K562 (cell line): ENCODE measurements around the gene PIP5K1B. TPM values are rescaled to one million over a fixed set of nuclear protein-coding genes. Genes with fewer than 3 reads are reported as not detected.

ENCODE experiments used
- ATAC-seq: fragments of 200-7000 bp; cut with Tn5 transposase; 3 replicates; pipeline ENCODE4 v1.9.1; 2020; ENCODE audit warnings: moderate library complexity
- BruUV-seq: library from RNA; stranded (reverse); fragments of 400-500 nt; replicated peaks from 2 replicates; lab custom pipeline; 2021; lab: Mats Ljungman, UMichigan
- CTCF ChIA-PET: fragments of 300-600 bp; formaldehyde crosslinking; extraction: SDS; loops from one replicate; lab custom pipeline; 2021; ENCODE audit warnings: low intra/inter-chr PET ratio; lab: Yijun Ruan, JAX
- POLR2A ChIA-PET: fragments of 300-600, 350-650 bp; sonication (Branson Sonifier 250); formaldehyde crosslinking; extraction: SDS; loops from one replicate; lab custom pipeline; 2021; ENCODE audit warnings: antibody characterized with exemption, inconsistent platforms; lab: Yijun Ruan, JAX
- DNase-seq, 4 experiments: peaks; one replicate each; pipeline versions ENCODE4 v3.0.0 to v3.0.0-alpha.2; 2011 to 2018; ENCODE audit warnings: low spot score in 3 of 4, mixed read lengths in 3 of 4; ENCODE audit errors: extremely low read depth in 1 of 4
- FAIRE-seq: peaks from 2 replicates; lab custom pipeline; 2011; peaks lifted over from hg19 to GRCh38; lab: Jason Lieb, UNC
- H2AFZ ChIP-seq: 2 replicates; pipeline ENCODE4 v1.6.0; 2011; ENCODE audit warnings: low read depth, low read length, control low read depth, inconsistent platforms
- H3K27ac ChIP-seq: fragments of 200-600 bp; 3 replicates; pipeline ENCODE4 v1.8.0; 2011; ENCODE audit warnings: low read depth, mild to moderate bottlenecking, control low read depth, inconsistent platforms, low read length, moderate library complexity, mixed read lengths; ENCODE audit errors: extremely low read depth
- H3K27me3 ChIP-seq, 2 experiments: fragments of 300-600 bp in 1 of 2; 2 replicates in 1 of 2; 3 replicates in 1 of 2; pipeline versions ENCODE4 v1.6.0 to v1.8.0; 2011; ENCODE audit warnings: inconsistent platforms in 2 of 2, low read length in 2 of 2, mild to moderate bottlenecking in 1 of 2, mixed read lengths in 1 of 2, moderate library complexity in 1 of 2; ENCODE audit not compliant: control insufficient read depth in 2 of 2, insufficient read depth in 2 of 2
- H3K36me3 ChIP-seq: fragments of 300-600 bp; 3 replicates; pipeline ENCODE4 v1.8.0; 2011; ENCODE audit warnings: mild to moderate bottlenecking, low read length, inconsistent platforms; ENCODE audit not compliant: control insufficient read depth, insufficient read depth
- H3K4me1 ChIP-seq, 2 experiments: fragments of 200-600 bp in 1 of 2; replicated peaks in 1 of 2; 2 replicates in 1 of 2; 3 replicates in 1 of 2; pipeline versions ENCODE4 v1.5.1 to v1.8.0; 2011; ENCODE audit warnings: inconsistent platforms in 2 of 2, low read length in 2 of 2, mild to moderate bottlenecking in 1 of 2, mixed read lengths in 1 of 2, moderate library complexity in 1 of 2; ENCODE audit not compliant: control insufficient read depth in 2 of 2, insufficient read depth in 2 of 2
- H3K4me2 ChIP-seq: 2 replicates; pipeline ENCODE4 v1.6.1; 2011; ENCODE audit warnings: low read length, control low read depth, inconsistent platforms, mixed read lengths; ENCODE audit not compliant: insufficient read depth
- H3K4me3 ChIP-seq: fragments of 200-600 bp; sonication (generic), shearing (Covaris generic); 2 replicates; pipeline ENCODE4 v1.5.1; 2016; ENCODE audit warnings: control low read depth, inconsistent platforms
- H3K79me2 ChIP-seq: fragments of 200-600 bp; 3 replicates; pipeline ENCODE4 v1.8.0; 2011; ENCODE audit warnings: low read length, inconsistent platforms; ENCODE audit not compliant: control insufficient read depth, insufficient read depth
- H3K9ac ChIP-seq, 2 experiments: 2 replicates each; pipeline versions ENCODE4 v1.6.0 to v1.6.1; 2011; ENCODE audit warnings: low read depth in 2 of 2, low read length in 2 of 2, control low read depth in 1 of 2, inconsistent platforms in 1 of 2, mild to moderate bottlenecking in 1 of 2, mixed read lengths in 1 of 2; ENCODE audit not compliant: insufficient read depth in 1 of 2
- H3K9me1 ChIP-seq: one replicate; pipeline ENCODE4 v1.6.0; 2011; ENCODE audit warnings: inconsistent platforms, mild to moderate bottlenecking, low read length, moderate library complexity; ENCODE audit not compliant: control insufficient read depth, insufficient read depth
- H3K9me3 ChIP-seq: replicated peaks from 2 replicates; pipeline ENCODE4 v1.5.1; 2011; ENCODE audit warnings: low read depth, low read length, inconsistent platforms; ENCODE audit not compliant: control insufficient read depth, insufficient read depth
- H4K20me1 ChIP-seq: replicated peaks from 2 replicates; pipeline ENCODE4 v1.6.1; 2011; ENCODE audit warnings: low read length, inconsistent platforms, mixed read lengths; ENCODE audit not compliant: control insufficient read depth, insufficient read depth
- CHD4 ChIP-seq: fragments of 200-600 bp; sonication (generic); IDR thresholded peaks from 3 replicates; pipeline ENCODE4 v1.6.1; 2012; ENCODE audit warnings: low read depth, mild to moderate bottlenecking, mixed read lengths, low read length, inconsistent platforms; ENCODE audit not compliant: insufficient read depth, insufficient replicate concordance, poor library complexity, severe bottlenecking
- MIER1 ChIP-seq: fragments of 450-650 bp; IDR thresholded peaks from 2 replicates; pipeline ENCODE4 v1.6.1; 2016; ENCODE audit warnings: antibody characterized with exemption, mild to moderate bottlenecking, low read depth
- NBN ChIP-seq: fragments of 450-650 bp; IDR thresholded peaks from 2 replicates; pipeline ENCODE4 v1.6.1; 2016; ENCODE audit warnings: low read depth, mild to moderate bottlenecking
- PTBP1 ChIP-seq: fragments of 200-400 bp; formaldehyde crosslinking; IDR thresholded peaks from 2 replicates; pipeline ENCODE4 v1.6.1; 2017; ENCODE audit warnings: low read depth, low read length
- SMAD1 ChIP-seq: fragments of 150-350 bp; IDR thresholded peaks from 2 replicates; pipeline ENCODE4 v1.6.1; 2014; ENCODE audit warnings: low read length, low read depth; ENCODE audit not compliant: partially characterized antibody
- ZBTB8A ChIP-seq: fragments of 450-650 bp; IDR thresholded peaks from 2 replicates; pipeline ENCODE4 v1.6.1; 2018; ENCODE audit warnings: mild to moderate bottlenecking, moderate library complexity; ENCODE audit not compliant: partially characterized antibody
- ZC3H8 ChIP-seq: fragments of 450-650 bp; IDR thresholded peaks from 2 replicates; pipeline ENCODE4 v1.6.1; 2017
- ZNF165 ChIP-seq: fragments of 250-450 bp; sonication (Bioruptor Pico); IDR thresholded peaks from 2 replicates; pipeline ENCODE4 v1.4.0; 2020; ENCODE audit warnings: borderline replicate concordance
- ZNF263 ChIP-seq: sonication (generic); formaldehyde crosslinking; IDR thresholded peaks from 2 replicates; pipeline ENCODE4 v1.8.0; 2022; ENCODE audit warnings: mild to moderate bottlenecking, missing genetic modification reagents, borderline replicate concordance
- ZNF311 ChIP-seq: fragments of 250-450 bp; sonication (Bioruptor Pico); IDR thresholded peaks from 2 replicates; pipeline ENCODE4 v1.4.0; 2020; ENCODE audit warnings: mild to moderate bottlenecking, moderate library complexity
- ZNF766 ChIP-seq: fragments of 200-800 bp; sonication (Bioruptor generic); conservative IDR thresholded peaks from 2 replicates; pipeline ENCODE4 v1.6.1; 2016; ENCODE audit warnings: missing genetic modification characterization, missing compliant biosample characterization
- WGBS: fragments of 100-300 bp; shearing (Covaris generic); methylation state at CpG from one replicate; pipeline ENCODE4 v1.1.6; 2016; ENCODE audit warnings: low coverage, mixed read lengths; ENCODE audit not compliant: insufficient coverage; ENCODE audit errors: missing lambda C conversion rate; 5-methylcytosine and 5-hydroxymethylcytosine counted together
- in situ Hi-C: fragments of 300-500 bp; cut with MboI; formaldehyde crosslinking; loops from 4 replicates; pipeline ENCODE4 v1.15.0; 2018; ENCODE audit warnings: inconsistent platforms, mixed read lengths
- intact Hi-C: fragments of 100-400 bp; cut with micrococcal nuclease; formaldehyde crosslinking; loops from 2 replicates; pipeline ENCODE4 v1.14.2; 2022
- polyA plus RNA-seq, 8 experiments: library from polyadenylated mRNA; depleted of rRNA in 4 of 8; stranded (reverse) in 5 of 8; unstranded in 3 of 8; fragments of >200 nt; fragmentation: Nextera tagmentation in 2 of 8; fragmentation: Illumina TruSeq in 1 of 8; extraction: Ambion mirVana in 2 of 8; extraction: Trizol in 1 of 8; gene quantifications; 2 replicates each; pipeline versions ENCODE4 v1.2.1 to v1.2.3, GENCODE V29; 2011 to 2014; ENCODE audit warnings: inconsistent platforms in 1 of 8, missing spikeins in 1 of 8
- total RNA-seq, 7 experiments: library from RNA; depleted of rRNA in 6 of 7; stranded (reverse); fragments of >200 nt in 6 of 7; fragmentation: Illumina TruSeq in 2 of 7; extraction: Trizol in 2 of 7; gene quantifications; 2 replicates each; pipeline versions ENCODE4 v1.2.1 to v1.2.3, GENCODE V29; 2011 to 2021; ENCODE audit warnings: low replicate concordance in 1 of 7

PIP5K1B gene
- total and polyA plus RNA-seq, 9 of the 15 experiments (the other 6 are each of a cell fraction or from before 2014, with no cell fraction given) = 3.1 to 12.9 (median 7.4) TPM

- BruUV-seq = no TSS peak
- FAIRE-seq (no peak), DNase-seq (no peak), ATAC-seq (no peak)
- ChIA-PET CTCF (no interaction called here), POLR2A (interaction anchor here (1.3 kb wide), 1 partner anchor 9 kb away, joined by 7 read pairs; no protein-coding TSS in a partner anchor)
- Histone ChIP-seq H3K9ac (no peak overlapping the region), H3K4me1 (peaks cover 9 to 45% of the 10 kb centered on the region in 2 experiments), H3K27me3 (no peaks in the 10 kb centered on the region), H3K27ac (no peak overlapping the region), H3K9me1 (no peaks in the 10 kb centered on the region), H3K4me2 (no peak overlapping the region), H3K79me2 (no peaks in the 10 kb centered on the region; the same call in 2 of the 3 replicates), H4K20me1 (no peaks in the 10 kb centered on the region), H2AFZ (no peak overlapping the region), H3K9me3 (peaks cover 5% of the 10 kb centered on the region; the same call in 1 of the 2 replicates), H3K36me3 (no peaks in the 10 kb centered on the region), H3K4me3 (no peak overlapping the region)
- WGBS = 65% methylated on average over 3 of the region's 3 CpGs
- intact Hi-C loops = no loop called here
- TF ChIP-seq MIER1 (no peak), ZNF311 (CRISPR knock-in tag) (no peak), ZBTB8A (no peak), ZNF766 (no peak), ZC3H8 (no peak), ZNF263 (CRISPR knock-in tag) (no peak), CHD4 (no peak), NBN (no peak), SMAD1 (no peak), PTBP1 (no peak), ZNF165 (no peak)
- in situ Hi-C loops = no loop called here
Measured at GRCh38 chr9:68973619-68974018, 268.6 kb downstream of the PIP5K1B start.
